HEK293 (cell line): ENCODE results near the gene SLC12A1.

Experiments
- CTCF ChIA-PET: fragments of 350-600 bp; formaldehyde crosslinking; extraction: SDS; loops from one replicate; lab custom pipeline; 2021; ENCODE audit warnings: antibody characterized with exemption; lab: Yijun Ruan, JAX
- POLR2A ChIA-PET: fragments of 300-600 bp; formaldehyde crosslinking; extraction: SDS; loops from one replicate; lab custom pipeline; 2020; ENCODE audit warnings: antibody characterized with exemption, inconsistent platforms; lab: Yijun Ruan, JAX
- H3K27ac ChIP-seq: fragments of 200-500 bp; sonication (Bioruptor generic); 2 replicates; pipeline ENCODE4 v1.5.1; 2014; ENCODE audit warnings: low read depth, low read length, control low read depth, inconsistent platforms; ENCODE audit errors: extremely low read depth
- H3K36me3 ChIP-seq, 2 experiments: fragments of 200-500 bp in 1 of 2; sonication (Bioruptor generic) in 1 of 2; 1 replicate in 1 of 2; 2 replicates in 1 of 2; pipeline ENCODE4 v1.5.1; 2014 to 2017; ENCODE audit warnings: inconsistent platforms in 2 of 2, low read length in 2 of 2; ENCODE audit not compliant: control insufficient read depth in 2 of 2, insufficient read depth in 1 of 2
- H3K4me1 ChIP-seq: fragments of 200-500 bp; sonication (Bioruptor generic); 2 replicates; pipeline ENCODE4 v1.5.1; 2014; ENCODE audit warnings: mild to moderate bottlenecking, low read length, inconsistent platforms; ENCODE audit not compliant: control insufficient read depth, insufficient read depth
- H3K4me3 ChIP-seq: 2 replicates; pipeline ENCODE4 v1.5.1; 2011; ENCODE audit warnings: low read depth, mild to moderate bottlenecking, control low read depth, low read length, moderate library complexity
- H3K9me3 ChIP-seq: fragments of 200-500 bp; sonication (Bioruptor generic); 2 replicates; pipeline ENCODE4 v1.5.1; 2014; ENCODE audit warnings: low read depth, low read length, inconsistent platforms; ENCODE audit not compliant: control insufficient read depth, insufficient read depth
- TCF7L2 ChIP-seq: IDR thresholded peaks from 2 replicates; pipeline ENCODE4 v1.6.1; 2011; ENCODE audit warnings: low read depth, mild to moderate bottlenecking, inconsistent platforms, low read length, moderate library complexity, borderline replicate concordance
- TRIM28 ChIP-seq: IDR thresholded peaks from 2 replicates; pipeline ENCODE4 v1.6.1; 2011; ENCODE audit warnings: low read length, control low read depth, borderline replicate concordance
- ZNF404 ChIP-seq: fragments of 450-650 bp; formaldehyde crosslinking; IDR thresholded peaks from 2 replicates; pipeline ENCODE4 v1.5.1; 2017; ENCODE audit warnings: missing biosample characterization, missing genetic modification characterization
- ZNF416 ChIP-seq: fragments of 450-650 bp; formaldehyde crosslinking; IDR thresholded peaks from 2 replicates; pipeline ENCODE4 v1.5.1; 2016; ENCODE audit warnings: missing biosample characterization, missing genetic modification characterization
- ZNF548 ChIP-seq: fragments of 450-650 bp; formaldehyde crosslinking; IDR thresholded peaks from 2 replicates; pipeline ENCODE4 v1.5.1; 2016; ENCODE audit warnings: missing biosample characterization, missing genetic modification characterization
- ZNF560 ChIP-seq: fragments of 450-650 bp; formaldehyde crosslinking; IDR thresholded peaks from 2 replicates; pipeline ENCODE4 v1.5.1; 2017; ENCODE audit warnings: missing biosample characterization, missing genetic modification characterization, borderline replicate concordance
- ZNF830 ChIP-seq: fragments of 450-650 bp; IDR thresholded peaks from 2 replicates; pipeline ENCODE4 v1.5.0; 2018; ENCODE audit warnings: missing biosample characterization, missing genetic modification characterization, low read depth, mild to moderate bottlenecking, moderate library complexity
- ZSCAN30 ChIP-seq: fragments of 450-650 bp; IDR thresholded peaks from 2 replicates; pipeline ENCODE4 v1.5.1; 2018; ENCODE audit warnings: missing biosample characterization, mild to moderate bottlenecking, missing genetic modification characterization, moderate library complexity
- TF ChIP-seq, protein P1 (sequence below): fragments of 450-650 bp; IDR thresholded peaks from 2 replicates; pipeline ENCODE4 v1.5.1; 2018; ENCODE audit warnings: missing biosample characterization, missing genetic modification characterization
- TF ChIP-seq, protein P2 (sequence below): fragments of 450-650 bp; formaldehyde crosslinking; IDR thresholded peaks from 2 replicates; pipeline ENCODE4 v1.5.1; 2016; ENCODE audit warnings: missing biosample characterization, missing genetic modification characterization
- TF ChIP-seq, protein P3 (sequence below): fragments of 450-650 bp; formaldehyde crosslinking; IDR thresholded peaks from 2 replicates; pipeline ENCODE4 v1.5.1; 2016; ENCODE audit warnings: missing biosample characterization, missing genetic modification characterization
- TF ChIP-seq, protein P4 (sequence below): fragments of 450-650 bp; formaldehyde crosslinking; IDR thresholded peaks from 2 replicates; pipeline ENCODE4 v1.5.1; 2016; ENCODE audit warnings: missing biosample characterization, missing genetic modification characterization
- TF ChIP-seq, protein P5 (sequence below): fragments of 450-650 bp; formaldehyde crosslinking; IDR thresholded peaks from 2 replicates; pipeline ENCODE4 v1.5.1; 2016; ENCODE audit warnings: missing biosample characterization, missing genetic modification characterization
- TF ChIP-seq, protein P6 (sequence below): fragments of 450-650 bp; formaldehyde crosslinking; IDR thresholded peaks from 2 replicates; pipeline ENCODE4 v1.5.1; 2016; ENCODE audit warnings: missing biosample characterization, missing genetic modification characterization, borderline replicate concordance

Gene SLC12A1

DNA sequence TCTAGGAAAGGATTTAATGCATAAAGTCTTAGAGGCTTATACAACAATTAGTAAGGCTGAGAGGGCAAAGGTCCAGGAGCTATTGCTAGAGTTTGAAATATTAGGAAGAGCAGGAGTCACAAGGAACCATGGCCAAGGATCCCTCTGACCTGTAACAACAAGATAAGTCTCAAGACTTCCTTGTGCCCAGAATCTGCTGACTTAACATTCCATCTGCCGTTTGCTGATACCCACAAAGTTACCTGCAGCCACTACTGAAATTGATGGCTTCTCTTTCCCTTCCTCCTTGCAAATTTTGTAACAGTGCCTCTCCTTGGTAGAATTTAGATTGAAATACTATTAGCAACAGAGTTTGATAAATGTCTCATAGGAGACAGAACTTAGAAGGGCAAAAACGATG is 23.4 kb upstream of the SLC12A1 start:
- ChIA-PET POLR2A (no interaction called here), CTCF (no interaction called here)
- Histone ChIP-seq H3K9me3 (no peaks in the 10 kb centered on the region), H3K27ac (no peak overlapping the region), H3K36me3 (no peaks in the 10 kb centered on the region), H3K4me3 (no peak overlapping the region), H3K4me1 (no peaks in the 10 kb centered on the region)
- TF ChIP-seq ZNF416 (tag by site-specific recombination) (no peak), ZNF548 (tag by site-specific recombination) (no peak), ZNF404 (tag by site-specific recombination) (no peak), ZNF560 (no peak), TCF7L2 (no peak), TRIM28 (no peak), ZSCAN30 (no peak), ZNF830 (tag by site-specific recombination) (no peak)
- TF ChIP-seq, protein P1, sequence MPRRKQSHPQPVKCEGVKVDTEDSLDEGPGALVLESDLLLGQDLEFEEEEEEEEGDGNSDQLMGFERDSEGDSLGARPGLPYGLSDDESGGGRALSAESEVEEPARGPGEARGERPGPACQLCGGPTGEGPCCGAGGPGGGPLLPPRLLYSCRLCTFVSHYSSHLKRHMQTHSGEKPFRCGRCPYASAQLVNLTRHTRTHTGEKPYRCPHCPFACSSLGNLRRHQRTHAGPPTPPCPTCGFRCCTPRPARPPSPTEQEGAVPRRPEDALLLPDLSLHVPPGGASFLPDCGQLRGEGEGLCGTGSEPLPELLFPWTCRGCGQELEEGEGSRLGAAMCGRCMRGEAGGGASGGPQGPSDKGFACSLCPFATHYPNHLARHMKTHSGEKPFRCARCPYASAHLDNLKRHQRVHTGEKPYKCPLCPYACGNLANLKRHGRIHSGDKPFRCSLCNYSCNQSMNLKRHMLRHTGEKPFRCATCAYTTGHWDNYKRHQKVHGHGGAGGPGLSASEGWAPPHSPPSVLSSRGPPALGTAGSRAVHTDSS (tag by site-specific recombination): no peak
- TF ChIP-seq, protein P2, sequence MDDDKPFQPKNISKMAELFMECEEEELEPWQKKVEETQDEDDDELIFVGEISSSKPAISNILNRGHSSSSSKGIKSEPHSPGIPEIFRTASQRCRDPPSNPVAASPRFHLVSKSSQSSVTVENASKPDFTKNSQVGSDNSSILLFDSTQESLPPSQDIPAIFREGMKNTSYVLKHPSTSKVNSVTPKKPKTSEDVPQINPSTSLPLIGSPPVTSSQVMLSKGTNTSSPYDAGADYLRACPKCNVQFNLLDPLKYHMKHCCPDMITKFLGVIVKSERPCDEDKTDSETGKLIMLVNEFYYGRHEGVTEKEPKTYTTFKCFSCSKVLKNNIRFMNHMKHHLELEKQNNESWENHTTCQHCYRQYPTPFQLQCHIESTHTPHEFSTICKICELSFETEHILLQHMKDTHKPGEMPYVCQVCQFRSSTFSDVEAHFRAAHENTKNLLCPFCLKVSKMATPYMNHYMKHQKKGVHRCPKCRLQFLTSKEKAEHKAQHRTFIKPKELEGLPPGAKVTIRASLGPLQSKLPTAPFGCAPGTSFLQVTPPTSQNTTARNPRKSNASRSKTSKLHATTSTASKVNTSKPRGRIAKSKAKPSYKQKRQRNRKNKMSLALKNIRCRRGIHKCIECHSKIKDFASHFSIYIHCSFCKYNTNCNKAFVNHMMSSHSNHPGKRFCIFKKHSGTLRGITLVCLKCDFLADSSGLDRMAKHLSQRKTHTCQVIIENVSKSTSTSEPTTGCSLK (tag by site-specific recombination): no peak
- TF ChIP-seq, protein P3, sequence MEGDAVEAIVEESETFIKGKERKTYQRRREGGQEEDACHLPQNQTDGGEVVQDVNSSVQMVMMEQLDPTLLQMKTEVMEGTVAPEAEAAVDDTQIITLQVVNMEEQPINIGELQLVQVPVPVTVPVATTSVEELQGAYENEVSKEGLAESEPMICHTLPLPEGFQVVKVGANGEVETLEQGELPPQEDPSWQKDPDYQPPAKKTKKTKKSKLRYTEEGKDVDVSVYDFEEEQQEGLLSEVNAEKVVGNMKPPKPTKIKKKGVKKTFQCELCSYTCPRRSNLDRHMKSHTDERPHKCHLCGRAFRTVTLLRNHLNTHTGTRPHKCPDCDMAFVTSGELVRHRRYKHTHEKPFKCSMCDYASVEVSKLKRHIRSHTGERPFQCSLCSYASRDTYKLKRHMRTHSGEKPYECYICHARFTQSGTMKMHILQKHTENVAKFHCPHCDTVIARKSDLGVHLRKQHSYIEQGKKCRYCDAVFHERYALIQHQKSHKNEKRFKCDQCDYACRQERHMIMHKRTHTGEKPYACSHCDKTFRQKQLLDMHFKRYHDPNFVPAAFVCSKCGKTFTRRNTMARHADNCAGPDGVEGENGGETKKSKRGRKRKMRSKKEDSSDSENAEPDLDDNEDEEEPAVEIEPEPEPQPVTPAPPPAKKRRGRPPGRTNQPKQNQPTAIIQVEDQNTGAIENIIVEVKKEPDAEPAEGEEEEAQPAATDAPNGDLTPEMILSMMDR (tag by site-specific recombination): no peak
- TF ChIP-seq, protein P4, sequence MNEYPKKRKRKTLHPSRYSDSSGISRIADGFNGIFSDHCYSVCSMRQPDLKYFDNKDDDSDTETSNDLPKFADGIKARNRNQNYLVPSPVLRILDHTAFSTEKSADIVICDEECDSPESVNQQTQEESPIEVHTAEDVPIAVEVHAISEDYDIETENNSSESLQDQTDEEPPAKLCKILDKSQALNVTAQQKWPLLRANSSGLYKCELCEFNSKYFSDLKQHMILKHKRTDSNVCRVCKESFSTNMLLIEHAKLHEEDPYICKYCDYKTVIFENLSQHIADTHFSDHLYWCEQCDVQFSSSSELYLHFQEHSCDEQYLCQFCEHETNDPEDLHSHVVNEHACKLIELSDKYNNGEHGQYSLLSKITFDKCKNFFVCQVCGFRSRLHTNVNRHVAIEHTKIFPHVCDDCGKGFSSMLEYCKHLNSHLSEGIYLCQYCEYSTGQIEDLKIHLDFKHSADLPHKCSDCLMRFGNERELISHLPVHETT (tag by site-specific recombination): no peak
- TF ChIP-seq, protein P5, sequence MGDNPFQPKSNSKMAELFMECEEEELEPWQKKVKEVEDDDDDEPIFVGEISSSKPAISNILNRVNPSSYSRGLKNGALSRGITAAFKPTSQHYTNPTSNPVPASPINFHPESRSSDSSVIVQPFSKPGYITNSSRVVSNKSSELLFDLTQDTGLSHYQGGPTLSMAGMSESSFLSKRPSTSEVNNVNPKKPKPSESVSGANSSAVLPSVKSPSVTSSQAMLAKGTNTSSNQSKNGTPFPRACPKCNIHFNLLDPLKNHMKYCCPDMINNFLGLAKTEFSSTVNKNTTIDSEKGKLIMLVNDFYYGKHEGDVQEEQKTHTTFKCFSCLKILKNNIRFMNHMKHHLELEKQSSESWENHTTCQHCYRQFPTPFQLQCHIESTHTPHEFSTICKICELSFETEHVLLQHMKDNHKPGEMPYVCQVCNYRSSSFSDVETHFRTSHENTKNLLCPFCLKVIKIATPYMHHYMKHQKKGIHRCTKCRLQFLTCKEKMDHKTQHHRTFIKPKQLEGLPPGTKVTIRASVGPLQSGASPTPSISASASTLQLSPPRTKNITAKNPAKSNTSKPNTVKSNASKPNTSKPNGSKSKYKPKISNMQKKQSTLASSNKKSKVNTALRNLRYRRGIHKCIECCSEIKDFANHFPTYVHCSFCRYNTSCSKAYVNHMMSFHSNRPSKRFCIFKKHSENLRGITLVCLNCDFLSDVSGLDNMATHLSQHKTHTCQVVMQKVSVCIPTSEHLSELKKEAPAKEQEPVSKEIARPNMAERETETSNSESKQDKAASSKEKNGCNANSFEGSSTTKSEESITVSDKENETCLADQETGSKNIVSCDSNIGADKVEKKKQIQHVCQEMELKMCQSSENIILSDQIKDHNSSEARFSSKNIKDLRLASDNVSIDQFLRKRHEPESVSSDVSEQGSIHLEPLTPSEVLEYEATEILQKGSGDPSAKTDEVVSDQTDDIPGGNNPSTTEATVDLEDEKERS (tag by site-specific recombination): no peak
- TF ChIP-seq, protein P6, sequence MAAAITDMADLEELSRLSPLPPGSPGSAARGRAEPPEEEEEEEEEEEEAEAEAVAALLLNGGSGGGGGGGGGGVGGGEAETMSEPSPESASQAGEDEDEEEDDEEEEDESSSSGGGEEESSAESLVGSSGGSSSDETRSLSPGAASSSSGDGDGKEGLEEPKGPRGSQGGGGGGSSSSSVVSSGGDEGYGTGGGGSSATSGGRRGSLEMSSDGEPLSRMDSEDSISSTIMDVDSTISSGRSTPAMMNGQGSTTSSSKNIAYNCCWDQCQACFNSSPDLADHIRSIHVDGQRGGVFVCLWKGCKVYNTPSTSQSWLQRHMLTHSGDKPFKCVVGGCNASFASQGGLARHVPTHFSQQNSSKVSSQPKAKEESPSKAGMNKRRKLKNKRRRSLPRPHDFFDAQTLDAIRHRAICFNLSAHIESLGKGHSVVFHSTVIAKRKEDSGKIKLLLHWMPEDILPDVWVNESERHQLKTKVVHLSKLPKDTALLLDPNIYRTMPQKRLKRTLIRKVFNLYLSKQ: no peak
